HepG2 (cell line): ENCODE data around the gene GCM1. TPM values are rescaled to one million over a fixed set of nuclear protein-coding genes. Genes with fewer than 3 reads are reported as not detected.
A peak's percentile ranks its signal among the peaks of the same experiment; 100 is the strongest.

Experiments
- ATAC-seq: fragments of 200-7000 bp; cut with Tn5 transposase; 3 replicates; pipeline ENCODE4 v1.9.1; 2020; ENCODE audit warnings: mild to moderate bottlenecking, moderate library complexity
- BruUV-seq: library from RNA; stranded (reverse); fragments of 400-500 nt; replicated peaks from 2 replicates; lab custom pipeline; 2021; lab: Mats Ljungman, UMichigan
- CTCF ChIA-PET: fragments of 300-600 bp; formaldehyde crosslinking; extraction: SDS; loops from one replicate; lab custom pipeline; 2021; ENCODE audit warnings: low total read pairs, inconsistent platforms, low intra/inter-chr PET ratio; lab: Yijun Ruan, JAX
- POLR2A ChIA-PET: fragments of 350-600 bp; sonication (Branson Sonifier 250); formaldehyde crosslinking; loops from one replicate; lab custom pipeline; 2020; ENCODE audit warnings: antibody characterized with exemption, inconsistent platforms; lab: Yijun Ruan, JAX
- DNase-seq: peaks from one replicate; pipeline ENCODE4 v3.0.0-alpha.2; 2015; ENCODE audit warnings: low spot score
- FAIRE-seq: peaks from 3 replicates; lab custom pipeline; 2011; peaks lifted over from hg19 to GRCh38; lab: Jason Lieb, UNC
- H2AFZ ChIP-seq: one replicate; pipeline ENCODE4 v1.6.1; 2011; ENCODE audit warnings: low read length, inconsistent platforms
- H3K27ac ChIP-seq: fragments of 300-600 bp; 3 replicates; pipeline ENCODE4 v1.8.0; 2011; ENCODE audit warnings: mixed run types, mild to moderate bottlenecking, mixed read lengths, low read length, inconsistent platforms; ENCODE audit not compliant: insufficient read depth; ENCODE audit errors: extremely low read length
- H3K27me3 ChIP-seq, 2 experiments: fragments of 200-600 bp in 1 of 2; 2 replicates in 1 of 2; 3 replicates in 1 of 2; pipeline versions ENCODE4 v1.6.0 to v1.8.0; 2011; ENCODE audit warnings: low read length in 2 of 2, mild to moderate bottlenecking in 2 of 2, moderate library complexity in 2 of 2, inconsistent platforms in 1 of 2; ENCODE audit not compliant: insufficient read depth in 2 of 2, control insufficient read depth in 1 of 2
- H3K36me3 ChIP-seq, 2 experiments: fragments of 200-600 bp in 1 of 2; replicated peaks in 1 of 2; 2 replicates in 1 of 2; 3 replicates in 1 of 2; pipeline versions ENCODE4 v1.5.1 to v1.8.0; 2011; ENCODE audit warnings: low read length in 2 of 2, inconsistent platforms in 1 of 2; ENCODE audit not compliant: insufficient read depth in 2 of 2, control insufficient read depth in 1 of 2
- H3K4me1 ChIP-seq: 2 replicates; pipeline ENCODE4 v1.5.1; 2012; ENCODE audit warnings: low read length, inconsistent platforms; ENCODE audit not compliant: insufficient read depth
- H3K4me2 ChIP-seq: 2 replicates; pipeline ENCODE4 v1.6.0; 2011; ENCODE audit warnings: low read depth, low read length, inconsistent platforms
- H3K4me3 ChIP-seq, 3 experiments: fragments of 200-600 bp in 1 of 3; sonication (generic), shearing (Covaris generic) in 1 of 3; replicated peaks in 1 of 3; 2 replicates each; pipeline ENCODE4 v1.5.1; 2011 to 2016; ENCODE audit warnings: low read length in 3 of 3, inconsistent platforms in 2 of 3, low read depth in 2 of 3, mild to moderate bottlenecking in 2 of 3, control low read depth in 1 of 3, mixed read lengths in 1 of 3; ENCODE audit not compliant: insufficient read depth in 1 of 3
- H3K79me2 ChIP-seq: one replicate; pipeline ENCODE4 v1.6.1; 2011; ENCODE audit warnings: low read length, inconsistent platforms; ENCODE audit not compliant: insufficient read depth
- H3K9ac ChIP-seq: 2 replicates; pipeline ENCODE4 v1.6.0; 2011; ENCODE audit warnings: mild to moderate bottlenecking, low read depth, low read length, inconsistent platforms; ENCODE audit not compliant: insufficient read depth
- H3K9me3 ChIP-seq: 2 replicates; pipeline ENCODE4 v1.5.1; 2012; ENCODE audit warnings: mild to moderate bottlenecking, low read length
- H4K20me1 ChIP-seq: 2 replicates; pipeline ENCODE4 v1.6.0; 2011; ENCODE audit warnings: inconsistent platforms, mild to moderate bottlenecking, low read length, moderate library complexity; ENCODE audit not compliant: insufficient read depth
- AHR ChIP-seq: IDR thresholded peaks from 2 replicates; pipeline ENCODE4 v1.6.1; 2018; ENCODE audit warnings: missing genetic modification reagents, missing compliant biosample characterization
- EHMT2 ChIP-seq: fragments of 200-600 bp; sonication (generic); IDR thresholded peaks from 2 replicates; pipeline ENCODE4 v1.7.0; 2017; ENCODE audit warnings: antibody characterized with exemption, low read depth, low read length, borderline replicate concordance
- ELF1 ChIP-seq: sonication (generic); formaldehyde crosslinking; IDR thresholded peaks from 2 replicates; pipeline ENCODE4 v1.4.0; 2020; ENCODE audit warnings: missing genetic modification reagents
- ETV6 ChIP-seq: sonication (generic); formaldehyde crosslinking; conservative IDR thresholded peaks from 2 replicates; pipeline ENCODE4 v1.4.0; 2020; ENCODE audit warnings: missing genetic modification reagents
- MEIS1 ChIP-seq: sonication (generic); formaldehyde crosslinking; IDR thresholded peaks from 2 replicates; pipeline ENCODE4 v1.9.0; 2021; ENCODE audit warnings: mild to moderate bottlenecking, missing genetic modification reagents, moderate library complexity, borderline replicate concordance
- ONECUT2 ChIP-seq: sonication (generic); formaldehyde crosslinking; IDR thresholded peaks from 2 replicates; pipeline ENCODE4 v1.4.0; 2020; ENCODE audit warnings: missing genetic modification reagents
- PAX8 ChIP-seq: sonication (generic); formaldehyde crosslinking; IDR thresholded peaks from 2 replicates; pipeline ENCODE4 v1.8.0; 2022; ENCODE audit warnings: mild to moderate bottlenecking, missing genetic modification reagents, borderline replicate concordance
- POGK ChIP-seq: sonication (generic); formaldehyde crosslinking; conservative IDR thresholded peaks from 2 replicates; pipeline ENCODE4 v1.8.0; 2022; ENCODE audit warnings: mild to moderate bottlenecking, moderate library complexity, missing genetic modification reagents
- PRMT3 ChIP-seq: sonication (generic); formaldehyde crosslinking; IDR thresholded peaks from 2 replicates; pipeline ENCODE4 v1.8.1; 2022; ENCODE audit warnings: low read depth, mild to moderate bottlenecking, moderate library complexity, missing genetic modification reagents, borderline replicate concordance
- PRPF4 ChIP-seq: fragments of 200-400 bp; formaldehyde crosslinking; IDR thresholded peaks from 2 replicates; pipeline ENCODE4 v1.6.1; 2016; ENCODE audit warnings: low read length, low read depth; ENCODE audit not compliant: poor library complexity, severe bottlenecking
- SATB2 ChIP-seq: sonication (generic); formaldehyde crosslinking; IDR thresholded peaks from 2 replicates; pipeline ENCODE4 v1.5.0; 2020; ENCODE audit warnings: missing genetic modification reagents
- SOX13 ChIP-seq, 3 experiments: fragments of 450-650 bp in 1 of 3; sonication (generic) in 1 of 3; formaldehyde crosslinking in 1 of 3; IDR thresholded peaks in 2 of 3; conservative IDR thresholded peaks in 1 of 3; 2 replicates each; pipeline versions ENCODE4 v1.5.0 to v1.6.1; 2016 to 2020; ENCODE audit warnings: antibody characterized with exemption in 1 of 3, mild to moderate bottlenecking in 1 of 3, missing compliant biosample characterization in 1 of 3, missing genetic modification reagents in 1 of 3, moderate library complexity in 1 of 3
- TAF15 ChIP-seq: fragments of 200-400 bp; formaldehyde crosslinking; IDR thresholded peaks from one replicate; pipeline ENCODE4 v1.6.1; 2018; ENCODE audit warnings: mild to moderate bottlenecking, low read depth, low read length; ENCODE audit not compliant: poor library complexity, severe bottlenecking
- ZFP82 ChIP-seq: sonication (generic); formaldehyde crosslinking; IDR thresholded peaks from 2 replicates; pipeline ENCODE4 v1.5.1; 2020; ENCODE audit warnings: mild to moderate bottlenecking, missing genetic modification reagents, borderline replicate concordance
- ZNF446 ChIP-seq: sonication (generic); formaldehyde crosslinking; IDR thresholded peaks from 2 replicates; pipeline ENCODE4 v1.5.0; 2020; ENCODE audit warnings: mild to moderate bottlenecking, missing genetic modification reagents
- ZNF782 ChIP-seq: sonication (generic); formaldehyde crosslinking; IDR thresholded peaks from 2 replicates; pipeline ENCODE4 v1.4.0; 2020; ENCODE audit warnings: missing genetic modification reagents, mild to moderate bottlenecking, borderline replicate concordance
- ZSCAN21 ChIP-seq: sonication (generic); formaldehyde crosslinking; IDR thresholded peaks from 2 replicates; pipeline ENCODE4 v1.8.0; 2022; ENCODE audit warnings: mild to moderate bottlenecking, missing genetic modification reagents, moderate library complexity, borderline replicate concordance
- WGBS: methylation state at CpG from one replicate; pipeline ENCODE4 v1.1.6; 2017; ENCODE audit warnings: low lambda C conversion rate; 5-methylcytosine and 5-hydroxymethylcytosine counted together
- in situ Hi-C: cut with HindIII; loops from 2 replicates; pipeline ENCODE4 v1.10.0; 2017; ENCODE audit warnings: low pct_unique_long_range_greater_than_20kb; ENCODE audit not compliant: extremely low pct_ligation_motif_present
- intact Hi-C: fragments of 100-400 bp; cut with micrococcal nuclease; formaldehyde crosslinking; loops from one replicate; pipeline ENCODE4 v1.10.0; 2022; ENCODE audit not compliant: unreplicated experiment
- polyA plus RNA-seq, 8 experiments: library from polyadenylated mRNA; depleted of rRNA in 3 of 8; stranded (reverse) in 7 of 8; unstranded in 1 of 8; fragments of >200 nt; fragmentation: Illumina TruSeq in 4 of 8; extraction: Trizol in 4 of 8; gene quantifications; 2 replicates each; pipeline versions ENCODE4 v1.2.1 to v1.2.3, GENCODE V29; 2011 to 2016; ENCODE audit warnings: low read depth in 4 of 8, missing spikeins in 1 of 8, mixed read lengths in 1 of 8; ENCODE audit not compliant: insufficient read depth in 1 of 8
- total RNA-seq, 5 experiments: library from RNA; depleted of rRNA; stranded (reverse); fragments of >200 nt; fragmentation: Illumina TruSeq; extraction: Trizol; gene quantifications; 2 replicates each; pipeline ENCODE4 v1.2.3, GENCODE V29; 2016; ENCODE audit warnings: low read depth in 1 of 5
- TF ChIP-seq, protein P1 (sequence below): sonication (generic); formaldehyde crosslinking; conservative IDR thresholded peaks from 2 replicates; pipeline ENCODE4 v1.4.0; 2020; ENCODE audit warnings: missing genetic modification reagents
- TF ChIP-seq, protein P2 (sequence below): IDR thresholded peaks from 2 replicates; pipeline ENCODE4 v1.6.1; 2016; ENCODE audit warnings: control low read depth

Gene GCM1
- total and polyA plus RNA-seq, 2 of the 13 experiments (the other 11 are each of a cell fraction or from before 2014, with no cell fraction given), result 0.04 to 0.13 TPM

DNA sequence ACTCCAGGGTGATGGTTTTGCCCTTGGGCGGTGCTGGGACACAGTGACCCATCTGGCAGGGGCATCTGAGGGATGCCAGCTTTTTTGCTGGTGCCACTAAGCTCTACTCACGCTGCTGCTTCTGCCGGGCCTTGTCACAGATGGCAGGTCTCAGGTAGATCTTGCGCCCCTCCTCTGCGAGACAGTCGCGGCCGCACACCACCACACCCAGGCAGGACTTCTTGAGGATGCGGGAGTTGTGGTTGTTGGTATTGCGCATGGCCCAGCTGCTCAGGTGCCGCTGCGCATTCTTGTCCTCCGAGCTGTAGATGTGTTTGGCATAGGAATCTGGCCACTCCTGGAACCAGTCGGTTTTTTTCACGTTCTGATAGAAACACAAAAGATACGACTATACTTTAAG lies 14.7 kb downstream of the GCM1 start:
- FAIRE-seq, result no peak
- Histone ChIP-seq H3K27me3 (no peaks in the 10 kb centered on the region), H3K9ac (no peak overlapping the region), H3K27ac (peak overlapping the region; percentile 65), H4K20me1 (no peaks in the 10 kb centered on the region), H3K4me2 (no peak overlapping the region), H3K4me1 (peaks cover 80% of the 10 kb centered on the region), H3K9me3 (no peaks in the 10 kb centered on the region), H2AFZ (no peak overlapping the region), H3K79me2 (no peaks in the 10 kb centered on the region), H3K36me3 (no peaks in the 10 kb centered on the region), H3K4me3 (no peak overlapping the region)
- WGBS, result 89% methylated on average over 16 of the region's 16 CpGs
- BruUV-seq, result no TSS peak
- intact Hi-C loops (no loop called here), in situ Hi-C loops (no loop called here)
- CTCF ChIA-PET, result no interaction called here
- no peak for ATAC-seq
- no peak for DNase-seq
- POLR2A ChIA-PET, result interaction anchor here (1.0 to 2.3 kb wide), 5 partner anchors 14 to 299 kb away, joined by 3 to 15 read pairs (median 4); partner anchors contain the start of gene GSTA4
- TF ChIP-seq TAF15 (no peak), ELF1 (CRISPR knock-in tag) (no peak), ZNF782 (no peak), PAX8 (CRISPR knock-in tag) (no peak; the same call in 1 of the 2 replicates), EHMT2 (no peak), PRMT3 (CRISPR knock-in tag) (0 out of 2 replicates have a peak, but pooled peaks have one; percentile 34), ETV6 (CRISPR knock-in tag) (no peak), ONECUT2 (CRISPR knock-in tag) (no peak), PRPF4 (no peak), ZSCAN21 (CRISPR knock-in tag) (no peak), AHR (CRISPR knock-in tag) (peak; percentile 0; the same call in 1 of the 2 replicates), SOX13 (IDR thresholded peaks at IDR 0.05) (no peak), SOX13 (CRISPR knock-in tag; conservative IDR thresholded peaks at IDR 0.05 in 1 of 2, IDR thresholded peaks at IDR 0.05 in 1 of 2) (no peak), MEIS1 (CRISPR knock-in tag) (no peak), POGK (CRISPR knock-in tag) (no peak; the same call in 1 of the 2 replicates), ZFP82 (CRISPR knock-in tag) (no peak), ZNF446 (CRISPR knock-in tag) (no peak), SATB2 (CRISPR knock-in tag) (no peak)
- TF ChIP-seq, protein P1, sequence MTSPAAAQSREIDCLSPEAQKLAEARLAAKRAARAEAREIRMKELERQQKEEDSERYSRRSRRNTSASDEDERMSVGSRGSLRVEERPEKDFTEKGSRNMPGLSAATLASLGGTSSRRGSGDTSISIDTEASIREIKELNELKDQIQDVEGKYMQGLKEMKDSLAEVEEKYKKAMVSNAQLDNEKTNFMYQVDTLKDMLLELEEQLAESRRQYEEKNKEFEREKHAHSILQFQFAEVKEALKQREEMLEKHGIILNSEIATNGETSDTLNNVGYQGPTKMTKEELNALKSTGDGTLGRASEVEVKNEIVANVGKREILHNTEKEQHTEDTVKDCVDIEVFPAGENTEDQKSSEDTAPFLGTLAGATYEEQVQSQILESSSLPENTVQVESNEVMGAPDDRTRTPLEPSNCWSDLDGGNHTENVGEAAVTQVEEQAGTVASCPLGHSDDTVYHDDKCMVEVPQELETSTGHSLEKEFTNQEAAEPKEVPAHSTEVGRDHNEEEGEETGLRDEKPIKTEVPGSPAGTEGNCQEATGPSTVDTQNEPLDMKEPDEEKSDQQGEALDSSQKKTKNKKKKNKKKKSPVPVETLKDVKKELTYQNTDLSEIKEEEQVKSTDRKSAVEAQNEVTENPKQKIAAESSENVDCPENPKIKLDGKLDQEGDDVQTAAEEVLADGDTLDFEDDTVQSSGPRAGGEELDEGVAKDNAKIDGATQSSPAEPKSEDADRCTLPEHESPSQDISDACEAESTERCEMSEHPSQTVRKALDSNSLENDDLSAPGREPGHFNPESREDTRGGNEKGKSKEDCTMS, result no peak
- TF ChIP-seq, protein P2, sequence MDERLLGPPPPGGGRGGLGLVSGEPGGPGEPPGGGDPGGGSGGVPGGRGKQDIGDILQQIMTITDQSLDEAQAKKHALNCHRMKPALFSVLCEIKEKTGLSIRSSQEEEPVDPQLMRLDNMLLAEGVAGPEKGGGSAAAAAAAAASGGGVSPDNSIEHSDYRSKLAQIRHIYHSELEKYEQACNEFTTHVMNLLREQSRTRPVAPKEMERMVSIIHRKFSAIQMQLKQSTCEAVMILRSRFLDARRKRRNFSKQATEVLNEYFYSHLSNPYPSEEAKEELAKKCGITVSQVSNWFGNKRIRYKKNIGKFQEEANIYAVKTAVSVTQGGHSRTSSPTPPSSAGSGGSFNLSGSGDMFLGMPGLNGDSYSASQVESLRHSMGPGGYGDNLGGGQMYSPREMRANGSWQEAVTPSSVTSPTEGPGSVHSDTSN (CRISPR knock-in tag), result no peak
